Stimulated activated CD8-positive, alpha-beta memory T cell treated with anti-CD3 and anti-CD28 coated beads, Interleukin-7, amount 100 ng/mL, for 48 hours (primary cell): ENCODE data around the gene GDF15.
"Not testable (repeated sequence)": the region's sequence is repeated elsewhere in the genome, so short reads cannot be mapped to it uniquely, and the experiment has no call there.

ENCODE experiments used
- DNase-seq, 2 donors: peaks; one replicate each; pipeline ENCODE4 v3.0.0-alpha.2; 2020; ENCODE audit warnings: low read depth in 1 of 2; ENCODE audit errors: extremely low read depth in 1 of 2

The GDF15 gene

GRCh38 chr19:18390065-18390907 is 4.3 kb downstream of the GDF15 start:
- DNase-seq, result no peak

GRCh38 chr19:18391509-18392075 is 5.6 kb downstream of the GDF15 start:
- DNase-seq, result no peak

- no peak for DNase-seq
These were observed 6.5 kb downstream of the GDF15 start for GRCh38 chr19:18392417-18392816.

GRCh38 chr19:18392926-18393325 is 7.0 kb downstream of the GDF15 start:
- DNase-seq, result no peak

- no peak for DNase-seq
These were observed 7.9 kb downstream of the GDF15 start for GRCh38 chr19:18393836-18394235.

GRCh38 chr19:18396471-18397241 is 10.7 kb downstream of the GDF15 start:
- no peak for DNase-seq

GRCh38 chr19:18397242-18398202 is 11.6 kb downstream of the GDF15 start, which contains the start of gene LRRC25:
TSS of gene LRRC25 (minus strand) at chr19:18397622. CDS start at chr19:18396963, 659 bp downstream.
- DNase-seq, result no peak

- no peak for DNase-seq
These were observed 13.1 kb downstream of the GDF15 start for GRCh38 chr19:18399008-18399407.

GRCh38 chr19:18401580-18402112 is 15.7 kb downstream of the GDF15 start:
- DNase-seq, result no peak

GRCh38 chr19:18402455-18403248 is 16.7 kb downstream of the GDF15 start:
- not testable (repeated sequence) for DNase-seq

GRCh38 chr19:18405754-18406153 is 19.8 kb downstream of the GDF15 start:
- DNase-seq, result not testable (repeated sequence)

GRCh38 chr19:18406749-18407148 is 20.8 kb downstream of the GDF15 start:
- DNase-seq, result no peak

GRCh38 chr19:18408053-18408476 is 22.1 kb downstream of the GDF15 start:
- no peak for DNase-seq

GRCh38 chr19:18412610-18413239 is 26.8 kb downstream of the GDF15 start:
- DNase-seq, result no peak

- DNase-seq, result no peak
These were observed 28.7 kb downstream of the GDF15 start for GRCh38 chr19:18414504-18415177.

- DNase-seq, result no peak
These were observed 29.4 kb downstream of the GDF15 start for GRCh38 chr19:18415178-18415867.

- peak; percentile 46 to 62 for DNase-seq
These were observed 30.9 kb downstream of the GDF15 start for GRCh38 chr19:18416778-18417249.
